ENCODE data around the gene TBC1D22A.

DNA sequence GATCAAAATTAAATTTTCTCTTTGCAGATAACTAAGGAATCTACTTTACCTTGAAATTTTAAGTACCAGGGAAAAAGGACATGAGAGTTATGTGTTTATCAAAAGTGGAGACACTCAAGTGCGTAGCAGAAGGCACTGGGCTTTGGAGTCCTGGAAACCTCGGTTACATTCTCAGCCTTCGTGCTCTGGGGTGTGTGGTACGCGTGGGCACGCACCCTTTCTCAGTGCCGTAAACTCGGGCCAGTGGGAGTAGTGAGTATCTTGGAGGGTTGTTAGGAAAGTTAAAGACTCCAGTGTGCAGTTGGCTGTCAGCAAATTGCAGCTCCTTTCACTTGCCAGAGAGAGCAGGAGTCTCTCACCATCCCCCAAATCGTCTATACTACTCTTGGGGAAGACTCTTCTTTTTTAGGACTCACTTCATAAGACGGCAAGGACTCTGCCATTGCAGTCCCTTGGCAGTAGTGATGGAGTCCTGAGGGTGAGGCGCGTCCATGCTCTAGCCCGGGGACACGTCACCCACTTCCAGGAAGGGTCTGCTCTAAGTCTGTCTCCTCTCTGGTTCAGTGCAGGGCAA lies 171.8 kb downstream of the TBC1D22A start:
- no peak for TF ChIP-seq POLR2A (IDR thresholded peaks at IDR 0.05)
- TF ChIP-seq, protein P1, sequence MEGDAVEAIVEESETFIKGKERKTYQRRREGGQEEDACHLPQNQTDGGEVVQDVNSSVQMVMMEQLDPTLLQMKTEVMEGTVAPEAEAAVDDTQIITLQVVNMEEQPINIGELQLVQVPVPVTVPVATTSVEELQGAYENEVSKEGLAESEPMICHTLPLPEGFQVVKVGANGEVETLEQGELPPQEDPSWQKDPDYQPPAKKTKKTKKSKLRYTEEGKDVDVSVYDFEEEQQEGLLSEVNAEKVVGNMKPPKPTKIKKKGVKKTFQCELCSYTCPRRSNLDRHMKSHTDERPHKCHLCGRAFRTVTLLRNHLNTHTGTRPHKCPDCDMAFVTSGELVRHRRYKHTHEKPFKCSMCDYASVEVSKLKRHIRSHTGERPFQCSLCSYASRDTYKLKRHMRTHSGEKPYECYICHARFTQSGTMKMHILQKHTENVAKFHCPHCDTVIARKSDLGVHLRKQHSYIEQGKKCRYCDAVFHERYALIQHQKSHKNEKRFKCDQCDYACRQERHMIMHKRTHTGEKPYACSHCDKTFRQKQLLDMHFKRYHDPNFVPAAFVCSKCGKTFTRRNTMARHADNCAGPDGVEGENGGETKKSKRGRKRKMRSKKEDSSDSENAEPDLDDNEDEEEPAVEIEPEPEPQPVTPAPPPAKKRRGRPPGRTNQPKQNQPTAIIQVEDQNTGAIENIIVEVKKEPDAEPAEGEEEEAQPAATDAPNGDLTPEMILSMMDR (IDR thresholded peaks at IDR 0.05): no peak
